PC-3 (cell line): ENCODE results near the gene LAMTOR3.

ENCODE experiments used
- CTCF ChIP-seq: fragments of 300-600 bp; sonication (generic); conservative IDR thresholded peaks from 2 replicates; pipeline ENCODE4 v1.5.1; 2017; ENCODE audit warnings: antibody characterized with exemption, low read depth, mild to moderate bottlenecking, low read length
- EZH2 ChIP-seq: fragments of 300-600 bp; sonication (generic); IDR thresholded peaks from one replicate; pipeline ENCODE4 v1.6.1; 2017; ENCODE audit warnings: antibody characterized with exemption, mild to moderate bottlenecking, low read length; ENCODE audit not compliant: unreplicated experiment

- no peak for TF ChIP-seq CTCF
- no peak for TF ChIP-seq EZH2
Measured at GRCh38 chr4:99863804-99864203, 30.4 kb downstream of the LAMTOR3 start.
